Hypothalamus (tissue), 51 donors: ENCODE data around the gene ZMIZ1.

Source experiments
- DNase-seq, 51 donors: peaks; one replicate each; lab custom pipeline; 2025; lab: John Stamatoyannopoulos, UW

The ZMIZ1 gene

DNA sequence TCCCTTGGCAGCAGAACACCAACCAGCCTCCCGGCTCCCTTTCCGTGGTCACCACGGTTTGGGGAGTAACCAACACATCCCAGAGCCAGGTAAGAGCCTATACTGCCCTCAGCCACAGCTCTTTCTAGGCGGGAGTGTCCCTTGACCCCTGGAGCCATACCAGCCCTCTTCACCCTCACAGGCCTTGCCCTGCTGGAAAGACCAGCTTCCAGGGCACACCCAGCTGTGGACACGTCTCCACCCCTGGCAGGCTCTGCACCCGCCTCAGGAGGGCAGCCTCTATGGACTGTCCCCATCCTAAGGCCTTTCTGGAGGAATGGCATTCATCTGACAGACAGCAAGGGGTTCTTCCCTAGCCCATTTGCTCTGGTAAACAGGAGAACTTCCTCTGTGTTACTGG, 221.0 kb downstream of the ZMIZ1 start:
- DNase-seq: no peak

DNA sequence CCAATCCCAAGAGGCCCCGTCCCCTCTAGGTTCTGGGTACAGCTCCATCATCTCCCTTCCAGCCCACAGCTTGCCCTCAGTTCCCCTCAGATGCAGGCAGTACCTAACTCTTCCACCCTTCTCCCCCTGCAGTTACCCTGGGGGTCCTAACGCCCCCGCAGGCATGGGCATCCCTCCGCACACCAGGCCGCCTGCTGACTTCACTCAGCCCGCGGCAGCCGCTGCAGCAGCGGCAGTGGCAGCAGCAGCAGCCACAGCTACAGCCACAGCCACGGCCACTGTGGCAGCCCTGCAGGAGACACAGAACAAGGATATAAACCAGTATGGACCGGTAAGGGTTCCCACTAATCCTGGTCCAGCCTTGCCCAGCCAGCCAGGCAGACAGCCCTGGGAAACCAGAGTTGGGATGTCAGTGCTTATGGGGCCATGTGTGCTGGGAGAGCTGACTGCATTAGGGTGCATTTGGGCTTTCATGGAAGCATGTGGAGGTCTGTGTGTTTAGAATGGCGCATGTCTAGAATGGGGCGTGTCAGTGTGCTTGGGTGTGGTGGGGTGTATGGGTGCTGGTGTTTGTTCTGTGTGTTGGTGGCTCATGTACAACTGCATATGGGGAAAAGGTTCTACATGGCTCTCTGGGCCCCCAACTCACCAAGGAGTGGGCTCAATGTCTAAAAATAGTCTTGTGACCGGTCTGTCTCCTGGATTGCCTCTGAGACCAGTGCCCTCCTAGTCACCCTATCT, 223.4 kb downstream of the ZMIZ1 start:
- no peak for DNase-seq

DNA sequence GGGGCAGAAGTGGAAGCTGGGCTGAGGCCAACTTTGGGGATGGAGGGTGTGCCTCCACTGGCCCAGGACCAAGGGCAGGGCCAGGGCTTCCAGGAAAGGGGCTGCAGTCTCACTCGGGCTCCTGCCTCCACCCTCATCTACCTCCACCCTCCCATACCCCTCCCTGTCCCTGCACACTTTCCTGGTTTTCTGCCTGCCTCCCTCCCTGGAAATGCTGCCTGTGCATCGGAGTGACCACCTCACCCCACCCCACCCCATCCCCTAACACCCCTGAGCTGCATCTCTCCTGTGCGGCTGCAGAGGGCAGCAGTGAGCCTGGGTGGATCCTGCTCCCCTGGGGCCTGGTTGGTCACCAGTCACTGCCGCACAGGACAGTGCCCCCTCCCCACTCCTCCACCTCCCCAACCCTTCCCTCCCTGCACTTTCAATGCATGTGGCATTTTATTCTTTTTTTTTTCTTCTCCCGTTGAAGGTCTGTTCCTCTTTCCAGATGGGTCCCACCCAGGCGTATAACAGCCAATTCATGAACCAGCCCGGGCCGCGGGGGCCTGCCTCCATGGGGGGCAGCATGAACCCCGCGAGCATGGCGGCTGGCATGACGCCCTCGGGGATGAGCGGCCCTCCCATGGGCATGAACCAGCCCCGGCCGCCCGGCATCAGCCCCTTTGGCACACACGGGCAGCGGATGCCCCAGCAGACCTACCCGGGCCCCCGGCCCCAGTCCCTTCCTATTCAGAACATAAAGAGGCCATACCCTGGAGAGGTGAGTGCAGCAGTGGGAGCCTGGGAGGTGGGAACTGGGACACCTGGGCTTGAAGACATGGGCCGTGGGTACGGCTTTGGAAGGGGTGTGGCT, 224.4 kb downstream of the ZMIZ1 start:
- peak in 8 of 51 donors; percentile 25 to 52 (median 36) for DNase-seq

- DNase-seq: peak in 4 of 51 donors; percentile 29 to 53 (median 42)
Measured at GRCh38 chr10:79293841-79294581, 225.2 kb downstream of the ZMIZ1 start.

DNA sequence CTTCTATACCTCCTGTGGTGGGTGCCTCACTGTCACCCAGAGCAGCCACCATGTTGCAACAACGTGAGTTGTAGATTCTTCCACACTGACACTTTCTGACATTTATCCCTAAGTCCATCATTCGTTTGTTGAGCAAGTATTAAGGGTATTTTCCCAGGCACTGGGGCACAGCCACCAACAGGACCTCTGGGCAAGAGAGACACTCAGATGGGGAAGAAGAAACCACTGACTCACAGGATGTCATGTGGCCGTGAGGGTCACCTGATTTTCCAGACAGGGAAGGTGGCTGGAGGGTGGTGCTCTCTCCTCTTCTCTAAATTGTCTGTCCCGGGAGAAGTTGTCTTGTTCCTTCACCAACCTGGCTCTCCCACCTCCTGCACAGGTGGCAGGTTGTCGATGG, 226.8 kb downstream of the ZMIZ1 start:
- DNase-seq: peak in 3 of 51 donors; percentile 27 to 35 (median 30)

DNA sequence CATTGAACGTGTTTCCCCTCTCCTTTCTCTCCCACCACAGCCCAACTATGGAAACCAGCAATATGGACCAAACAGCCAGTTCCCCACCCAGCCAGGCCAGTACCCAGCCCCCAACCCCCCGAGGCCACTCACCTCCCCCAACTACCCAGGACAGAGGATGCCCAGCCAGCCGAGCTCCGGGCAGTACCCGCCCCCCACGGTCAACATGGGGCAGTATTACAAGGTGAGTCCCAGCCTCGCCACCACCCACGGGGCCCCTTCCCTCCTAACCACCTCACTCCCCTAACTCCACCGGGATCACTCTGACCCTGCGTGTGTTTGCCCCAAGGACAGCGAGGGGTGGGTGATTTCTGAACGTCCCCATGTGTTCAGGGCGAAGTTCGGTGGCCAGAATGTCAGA, 227.7 kb downstream of the ZMIZ1 start:
- no peak for DNase-seq

DNA sequence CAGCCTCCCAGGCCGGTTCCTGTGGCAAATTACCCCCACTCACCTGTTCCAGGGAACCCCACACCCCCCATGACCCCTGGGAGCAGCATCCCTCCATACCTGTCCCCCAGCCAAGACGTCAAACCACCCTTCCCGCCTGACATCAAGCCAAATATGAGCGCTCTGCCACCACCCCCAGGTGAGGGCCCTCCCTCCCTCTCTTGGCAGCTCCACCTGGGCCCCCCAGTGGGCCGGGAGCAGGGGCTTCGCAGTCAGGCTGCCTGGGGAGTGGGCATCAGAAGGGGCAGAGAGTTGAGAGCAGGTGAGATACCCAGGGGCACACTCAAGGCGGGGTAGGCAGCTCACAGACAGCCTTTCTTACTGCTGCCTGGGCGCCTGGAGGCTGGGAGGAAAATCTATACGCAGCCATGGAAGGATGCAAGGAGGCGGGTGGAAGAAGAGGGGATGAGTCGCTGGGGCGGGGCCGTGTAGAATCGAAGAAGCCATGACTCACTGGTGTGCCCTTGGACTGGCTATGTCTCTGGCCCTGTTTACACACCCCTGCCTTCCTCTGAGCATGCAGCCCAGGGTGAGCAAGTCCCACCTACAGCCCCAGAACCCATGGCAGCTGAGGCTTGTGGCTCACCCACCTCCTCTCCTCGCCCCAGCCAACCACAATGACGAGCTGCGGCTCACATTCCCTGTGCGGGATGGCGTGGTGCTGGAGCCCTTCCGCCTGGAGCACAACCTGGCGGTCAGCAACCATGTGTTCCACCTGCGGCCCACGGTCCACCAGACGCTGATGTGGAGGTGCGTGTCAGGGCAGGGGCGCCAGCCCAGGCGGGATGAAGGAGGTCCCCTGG, 229.9 kb downstream of the ZMIZ1 start:
- peak in 2 of 51 donors; percentile 23 to 75 for DNase-seq

- no peak for DNase-seq
Measured at GRCh38 chr10:79299397-79300241, 230.9 kb downstream of the ZMIZ1 start.

- no peak for DNase-seq
Measured at GRCh38 chr10:79300711-79301110, 231.9 kb downstream of the ZMIZ1 start.

GRCh38 chr10:79301754-79302530, 233.2 kb downstream of the ZMIZ1 start:
- DNase-seq: no peak

GRCh38 chr10:79303631-79304478, 235.1 kb downstream of the ZMIZ1 start:
- DNase-seq: no peak

GRCh38 chr10:79304479-79305087, 235.8 kb downstream of the ZMIZ1 start:
- DNase-seq: no peak

DNA sequence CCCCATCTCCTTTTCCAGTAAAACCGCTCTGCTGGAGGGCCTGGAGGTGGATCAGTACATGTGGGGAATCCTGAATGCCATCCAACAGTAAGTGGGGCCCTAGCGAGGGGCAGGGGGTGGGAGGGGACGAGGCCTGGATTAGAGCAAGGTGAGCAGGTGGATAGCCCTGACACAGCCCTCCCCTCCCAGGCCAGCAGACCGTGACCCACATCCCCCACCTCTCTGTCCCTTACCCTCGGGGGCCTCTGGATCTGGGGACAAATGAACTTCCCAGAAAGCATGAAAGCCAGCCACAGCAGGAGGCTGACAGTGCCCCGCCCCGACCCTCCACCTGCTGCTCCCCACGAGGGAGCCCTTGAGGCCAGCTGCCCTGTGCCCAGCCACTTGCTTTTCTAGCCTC, 236.7 kb downstream of the ZMIZ1 start:
- DNase-seq: no peak

DNA sequence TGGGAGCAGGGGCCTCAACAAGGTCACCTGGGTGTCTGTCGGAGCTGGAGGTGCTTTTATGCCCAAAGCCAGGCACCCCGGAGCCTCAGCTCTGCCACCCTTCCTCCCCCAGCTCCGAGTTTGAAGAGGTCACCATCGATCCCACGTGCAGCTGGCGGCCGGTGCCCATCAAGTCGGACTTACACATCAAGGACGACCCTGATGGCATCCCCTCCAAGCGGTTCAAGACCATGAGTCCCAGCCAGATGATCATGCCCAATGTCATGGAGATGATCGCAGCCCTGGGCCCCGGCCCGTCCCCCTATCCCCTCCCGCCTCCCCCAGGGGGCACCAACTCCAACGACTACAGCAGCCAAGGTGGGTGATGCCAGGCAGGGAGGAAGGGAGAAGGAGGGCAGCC, 237.2 kb downstream of the ZMIZ1 start:
- DNase-seq: no peak

DNA sequence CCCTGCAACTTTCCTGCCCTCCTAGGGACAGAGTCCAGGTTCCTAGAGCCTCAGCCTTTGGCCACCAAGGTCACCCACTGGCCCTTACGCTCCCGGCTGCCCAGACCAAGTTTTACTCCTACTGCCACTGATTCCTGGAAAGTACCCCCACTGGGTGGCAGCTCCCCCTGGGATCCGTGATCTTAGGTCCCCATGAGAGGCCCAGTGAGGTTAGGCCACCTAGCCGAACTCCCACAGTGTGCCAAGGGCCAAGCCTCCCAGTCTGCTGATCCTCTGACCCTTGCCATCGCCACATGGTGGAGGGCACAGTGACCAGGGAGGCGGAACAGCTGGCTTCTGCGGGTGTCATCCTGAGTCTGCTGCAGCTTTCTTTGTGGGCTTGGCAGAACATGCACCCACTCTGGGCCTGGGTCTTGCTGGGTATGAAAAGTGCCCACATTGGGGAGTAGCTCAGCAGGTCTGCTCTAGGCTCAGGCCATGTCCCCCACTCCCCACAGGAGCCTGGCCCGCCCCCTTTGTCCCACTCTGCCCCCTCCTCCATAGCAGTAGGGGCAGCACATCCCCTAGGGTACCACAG, 238.0 kb downstream of the ZMIZ1 start:
- DNase-seq: no peak

DNA sequence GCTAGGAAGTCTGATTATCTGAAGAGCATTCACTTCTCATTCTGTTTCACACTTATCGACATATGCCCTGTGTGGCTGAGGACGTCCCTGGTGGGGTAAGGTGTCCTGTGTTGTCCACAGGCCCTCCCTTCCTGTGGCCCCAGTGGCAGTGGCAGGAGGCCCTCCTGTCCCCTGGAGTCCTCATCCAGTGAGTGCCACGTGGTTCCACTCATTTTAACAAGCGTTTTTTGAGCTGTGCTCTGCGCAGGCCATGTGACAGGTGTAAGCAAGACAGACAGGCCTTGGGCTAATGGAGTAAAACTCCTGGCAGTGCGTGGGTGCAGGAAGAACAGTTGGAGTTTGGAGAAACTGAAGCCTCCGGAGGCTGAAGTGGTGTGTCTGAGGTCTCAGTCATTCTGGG, 239.2 kb downstream of the ZMIZ1 start:
- DNase-seq: no peak
